Measurements from ENCODE around the gene DCPS. TPM values are rescaled to one million over a fixed set of nuclear protein-coding genes. Genes with fewer than 3 reads are reported as not detected.
A peak's percentile ranks its signal among the peaks of the same experiment; 100 is the strongest.

DCPS gene
- total RNA-seq, 2 donors from 2014 or later = 3.0 to 17.9 TPM

- intact Hi-C loops (cut with DNase I) = no loop called here
- H3K4me3 ChIP-seq = no peak overlapping the region
- H3K36me3 ChIP-seq (replicated peaks in 1 of 2; ENCODE audit: insufficient read depth in 1 of 2, low read depth in 2 of 2) = no peaks in the 10 kb centered on the region
- H3K27ac ChIP-seq = no peak overlapping the region
- 86 to 93% methylated on average over 2 of the region's 2 CpGs for WGBS, 2 donors
- H3K27me3 ChIP-seq = no peaks in the 10 kb centered on the region
- peaks cover 21% of the 10 kb centered on the region for H3K4me1 ChIP-seq
- no peak for DNase-seq
- TF ChIP-seq CTCF (IDR thresholded peaks at IDR 0.05) (no peak), POLR2A (IDR thresholded peaks at IDR 0.05) (no peak)
- no peaks in the 10 kb centered on the region for H3K9me3 ChIP-seq
- no peak for ATAC-seq
Observed at GRCh38 chr11:126358763-126359160, 54.9 kb downstream of the DCPS start.

- Histone ChIP-seq H3K9me3 (no peaks in the 10 kb centered on the region), H3K27me3 (no peaks in the 10 kb centered on the region), H3K4me3 (no peak overlapping the region), H3K36me3 (replicated peaks in 1 of 2; ENCODE audit: insufficient read depth in 1 of 2, low read depth in 2 of 2) (no peaks in the 10 kb centered on the region), H3K27ac (no peak overlapping the region), H3K4me1 (peaks cover 20% of the 10 kb centered on the region)
- peak; percentile 16 for ATAC-seq
- WGBS, 2 donors = 64 to 67% methylated on average over 14 to 16 of the region's 16 CpGs
- intact Hi-C loops (cut with DNase I) = no loop called here
- TF ChIP-seq POLR2A (IDR thresholded peaks at IDR 0.05) (no peak), CTCF (IDR thresholded peaks at IDR 0.05) (no peak)
- DNase-seq = peak; percentile 29 to 38 (median 30)
Observed at GRCh38 chr11:126359431-126360048, 55.7 kb downstream of the DCPS start.

- no peak for DNase-seq
- intact Hi-C loops (cut with DNase I) = no loop called here
- no peak overlapping the region for H3K27ac ChIP-seq
- H3K36me3 ChIP-seq (replicated peaks in 1 of 2; ENCODE audit: insufficient read depth in 1 of 2, low read depth in 2 of 2) = no peaks in the 10 kb centered on the region
- WGBS, 2 donors = 86 to 97% methylated on average over 8 of the region's 8 CpGs
- no peaks in the 10 kb centered on the region for H3K9me3 ChIP-seq
- no peaks in the 10 kb centered on the region for H3K27me3 ChIP-seq
- no peak for ATAC-seq
- TF ChIP-seq POLR2A (IDR thresholded peaks at IDR 0.05) (no peak), CTCF (IDR thresholded peaks at IDR 0.05) (no peak)
- H3K4me1 ChIP-seq = peaks cover 15% of the 10 kb centered on the region
- no peak overlapping the region for H3K4me3 ChIP-seq
Observed at GRCh38 chr11:126360049-126360446, 56.2 kb downstream of the DCPS start.

GRCh38 chr11:126361400-126361799, 57.5 kb downstream of the DCPS start:
- Histone ChIP-seq H3K4me3 (no peak overlapping the region), H3K4me1 (peaks cover 6% of the 10 kb centered on the region), H3K9me3 (no peaks in the 10 kb centered on the region), H3K36me3 (replicated peaks in 1 of 2; ENCODE audit: insufficient read depth in 1 of 2, low read depth in 2 of 2) (no peaks in the 10 kb centered on the region), H3K27ac (no peak overlapping the region), H3K27me3 (no peaks in the 10 kb centered on the region)
- WGBS, 2 donors = 70 to 75% methylated on average over 4 to 5 of the region's 5 CpGs
- intact Hi-C loops (cut with DNase I) = no loop called here
- no peak for TF ChIP-seq CTCF (IDR thresholded peaks at IDR 0.05)
- no peak for TF ChIP-seq POLR2A (IDR thresholded peaks at IDR 0.05)
- ATAC-seq (no peak), DNase-seq (no peak)

Data from body of pancreas (tissue), 4 donors.